ENCODE results near the gene CROCC2.

The CROCC2 gene

GRCh38 chr2:241038374-241039180 is 132.4 kb downstream of the CROCC2 start:
- no peak for DNase-seq (ENCODE audit: low spot score)

- no peak for DNase-seq (ENCODE audit: low spot score)
Measured at GRCh38 chr2:241039416-241039815, 133.3 kb downstream of the CROCC2 start.

- no peak for DNase-seq (ENCODE audit: low spot score)
Measured at GRCh38 chr2:241040081-241040803, 134.1 kb downstream of the CROCC2 start.

DNA sequence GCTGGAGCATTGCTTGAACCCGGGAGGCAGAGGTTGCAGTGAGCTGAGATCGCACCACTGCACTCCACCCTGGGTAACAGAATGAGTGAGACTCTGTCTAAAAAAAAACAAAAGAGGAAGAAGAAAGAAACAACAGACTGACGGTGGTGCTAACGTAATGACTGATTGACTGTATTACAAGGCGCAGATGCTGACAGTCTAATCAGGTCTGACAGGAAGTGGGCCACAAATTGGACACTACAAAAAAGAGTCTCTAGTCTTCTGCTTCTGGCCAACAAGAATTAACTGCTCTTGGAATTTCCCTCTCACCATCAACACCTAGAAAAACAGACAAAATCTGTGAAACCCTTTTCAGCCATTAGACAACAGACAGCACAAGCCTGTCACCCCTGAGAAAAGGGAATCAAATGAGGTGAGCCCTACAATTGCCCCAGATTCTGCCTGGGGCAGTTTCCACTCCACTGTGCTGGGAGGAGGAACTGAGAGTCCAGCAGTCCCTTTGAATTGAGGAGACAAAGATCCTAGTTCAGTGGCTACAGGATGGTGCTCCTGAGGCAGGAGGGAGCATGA is 135.5 kb downstream of the CROCC2 start:
- no peak for DNase-seq (ENCODE audit: low spot score)

Measured in kidney capillary endothelial cell (primary cell).